ENCODE measurements around the gene SNCB.
A peak's percentile ranks its signal among the peaks of the same experiment; 100 is the strongest.

Gene SNCB

DNA sequence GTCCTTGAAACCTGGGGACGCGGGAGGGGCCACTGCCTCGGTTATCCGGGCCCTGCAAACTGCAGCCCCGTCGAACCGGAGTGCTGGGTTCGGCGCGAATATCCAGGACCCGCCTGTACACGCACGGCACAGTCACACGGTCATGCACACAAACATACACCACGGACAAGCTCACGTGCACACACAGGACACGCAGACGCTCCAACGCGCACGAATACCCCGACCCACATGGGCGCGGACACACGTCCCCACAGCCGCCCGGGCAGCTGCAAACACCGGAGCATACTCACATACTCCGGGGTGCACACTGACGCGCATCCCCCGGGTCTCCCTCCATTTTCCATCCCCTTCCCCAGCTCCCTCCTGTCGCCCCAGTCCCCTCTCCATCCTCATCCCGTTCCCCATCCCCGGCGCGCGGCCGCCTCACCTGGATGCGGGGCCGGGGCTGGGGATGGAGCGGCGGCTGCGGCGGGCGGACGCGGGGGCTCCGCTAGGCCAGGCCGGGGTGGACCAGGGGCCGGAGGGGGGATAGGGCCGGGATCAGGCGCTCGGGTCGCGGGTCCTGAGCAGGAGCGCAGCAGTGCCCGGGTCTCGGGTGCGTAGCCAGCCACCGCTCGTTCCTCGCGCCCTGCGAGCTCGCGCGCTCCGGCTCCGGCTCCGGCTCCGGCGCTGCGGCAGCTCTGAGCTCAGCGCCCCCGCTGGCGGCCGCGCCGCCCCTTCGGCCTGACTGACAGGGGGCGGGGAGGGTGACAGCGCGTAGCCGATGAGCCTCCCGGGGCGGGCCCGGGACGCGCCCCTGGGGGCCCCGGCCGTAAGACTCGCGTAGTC, at the start of gene SNCB, which contains the start of gene EIF4E1B:
Gene SNCB, minus strand, starts transcription at position 682 of the 828 bp plus-strand sequence. CDS start 880 bp downstream, outside the sequence.
Gene EIF4E1B, plus strand, starts transcription at position 823 of the 828 bp plus-strand sequence. CDS start 12,113 bp downstream, outside the sequence.
- peak; percentile 34 for DNase-seq

GRCh38 chr5:176679365-176680225, 49.3 kb upstream of the SNCB start:
- DNase-seq: no peak

- no peak for DNase-seq
Measured at GRCh38 chr5:176678584-176678983, 48.2 kb upstream of the SNCB start.

DNA sequence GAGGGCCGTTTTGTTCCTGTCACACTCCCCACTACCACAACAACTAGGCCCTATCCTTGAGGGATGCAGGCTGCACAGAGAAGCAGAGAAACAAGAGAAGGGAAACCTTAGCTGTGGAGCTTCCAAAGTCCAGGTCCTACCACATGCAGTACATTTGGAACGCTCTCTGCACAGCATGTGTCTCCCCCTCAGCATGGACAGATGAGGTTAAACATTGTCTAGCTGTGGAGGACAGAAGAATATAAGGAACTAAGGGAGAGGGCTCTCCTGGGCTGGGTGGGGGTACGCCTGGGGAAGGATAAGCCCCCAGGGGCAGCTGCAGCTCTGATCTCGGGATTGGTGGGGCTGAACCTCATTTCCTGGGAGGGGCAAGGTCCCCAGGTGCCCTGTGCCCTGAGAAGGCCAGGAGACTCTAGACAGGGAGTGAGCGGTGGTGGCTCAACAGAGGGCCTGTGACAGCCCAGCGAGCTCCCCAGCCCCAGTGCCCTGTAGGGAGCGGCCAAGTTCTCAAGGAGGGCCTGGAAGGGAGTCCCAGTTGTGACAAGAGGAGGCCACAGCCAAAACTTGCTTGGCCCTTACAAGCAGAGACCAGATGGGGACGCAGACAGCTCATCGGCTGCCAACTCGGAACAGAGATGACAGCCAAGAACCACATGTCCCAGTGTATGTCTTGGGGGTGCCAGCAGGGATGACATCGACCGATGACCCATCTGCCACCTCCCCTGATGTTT, 47.0 kb upstream of the SNCB start:
- no peak for DNase-seq

GRCh38 chr5:176676361-176676824, 46.1 kb upstream of the SNCB start:
- no peak for DNase-seq

GRCh38 chr5:176675676-176676360, 45.5 kb upstream of the SNCB start:
- no peak for DNase-seq

DNA sequence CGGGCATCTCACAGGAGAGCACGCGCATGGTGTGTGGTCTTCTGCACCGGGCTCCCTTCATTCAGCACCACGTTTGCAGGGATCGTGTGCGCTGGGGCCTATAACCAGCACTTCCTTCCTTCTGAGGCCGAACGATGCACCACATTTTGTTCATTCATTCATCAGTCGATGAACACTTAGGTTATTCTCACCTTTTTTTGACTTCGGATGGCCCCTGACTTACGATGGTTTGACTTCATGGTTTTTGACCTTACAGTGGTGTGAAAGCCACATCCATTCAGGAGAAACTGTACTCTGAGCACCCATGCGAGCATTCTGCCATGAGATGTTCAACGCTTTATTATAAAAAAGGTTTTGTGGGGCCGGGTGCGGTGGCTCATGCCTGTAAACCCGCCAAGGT, 44.5 kb upstream of the SNCB start:
- no peak for DNase-seq

DNA sequence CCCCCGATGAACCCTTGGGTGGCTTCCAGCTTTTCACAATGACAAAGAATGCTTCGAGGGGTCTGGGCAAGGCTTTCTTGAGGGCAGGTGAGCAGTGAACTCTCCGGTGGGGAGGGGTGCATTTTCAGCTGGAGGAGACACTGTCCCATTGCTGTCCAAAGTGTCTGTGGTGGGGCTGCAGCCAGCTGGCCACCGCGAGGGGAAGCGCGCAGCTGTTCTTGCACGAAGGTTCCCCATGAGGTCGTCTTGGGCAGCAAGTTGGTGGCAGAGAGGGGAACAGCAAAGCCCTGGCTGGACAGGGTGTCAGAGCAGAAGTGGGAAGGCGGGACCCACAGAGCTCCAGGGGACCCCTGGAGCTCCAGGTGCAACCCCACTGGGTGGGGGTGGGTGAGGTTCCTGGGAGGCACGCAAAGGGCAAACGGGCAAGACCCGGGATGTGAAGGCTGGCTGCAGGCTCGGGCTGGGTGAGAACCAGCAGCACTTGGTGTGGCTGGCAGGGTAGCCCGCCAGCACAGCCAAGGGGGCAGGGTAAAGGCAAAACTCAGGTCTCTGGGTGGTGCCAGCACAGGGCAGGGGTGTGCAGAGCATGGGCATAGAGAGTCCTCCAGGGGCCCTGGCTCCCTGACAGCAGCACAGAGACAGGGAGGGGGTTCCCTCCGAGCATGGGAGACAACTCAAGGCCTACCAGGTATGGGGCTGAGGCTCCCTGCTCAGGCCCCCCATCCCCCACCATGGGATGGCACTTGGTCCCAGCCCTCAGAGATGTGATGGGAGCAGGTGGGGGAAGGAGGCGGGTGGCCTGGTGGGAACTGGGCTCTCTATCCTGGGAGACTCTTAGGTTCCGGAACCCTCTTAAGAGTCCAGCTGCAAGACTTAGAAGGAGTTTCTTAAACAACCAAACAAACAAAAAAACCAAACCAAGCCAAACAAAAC, 43.6 kb upstream of the SNCB start:
- DNase-seq: no peak

DNA sequence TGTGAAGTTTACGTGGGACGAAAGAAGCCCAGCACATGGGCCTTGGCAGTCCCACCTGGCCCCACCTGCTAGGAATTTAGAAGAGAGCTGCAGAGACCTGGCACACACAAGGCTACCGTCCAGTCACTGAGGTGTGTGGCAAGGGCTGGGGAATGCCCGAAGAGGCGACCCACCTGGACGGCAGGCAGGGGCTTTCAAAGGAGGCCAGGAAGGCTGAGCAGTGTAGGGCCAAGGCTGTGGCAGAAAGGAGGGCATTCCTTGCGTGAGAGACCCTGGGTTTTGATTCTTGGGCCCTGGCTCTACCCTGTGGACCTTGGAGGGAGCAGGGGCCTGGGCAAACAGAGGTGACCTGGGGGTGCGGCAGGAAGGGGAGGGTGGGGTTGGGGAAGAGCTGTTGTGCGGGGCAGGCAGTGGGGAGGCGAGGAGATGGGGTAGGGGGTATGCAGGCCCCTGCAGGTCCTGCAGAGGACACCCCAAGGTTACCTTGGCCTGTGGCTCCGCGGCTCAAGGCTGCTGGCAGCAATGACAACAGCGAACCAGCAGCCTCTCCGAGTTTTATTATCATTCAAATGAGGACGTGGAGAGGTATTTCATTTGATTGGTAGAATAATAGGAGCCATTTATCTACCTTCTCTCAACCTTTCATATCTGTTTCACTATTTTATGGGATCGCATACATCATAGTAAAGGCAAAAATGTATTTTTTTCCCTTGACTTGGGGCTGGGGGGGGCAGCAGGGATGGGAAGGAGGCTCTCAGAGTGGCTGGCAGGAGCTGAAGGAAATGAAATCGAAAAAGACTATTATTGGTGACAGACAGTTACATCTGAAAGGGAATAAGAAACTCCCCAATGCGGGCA, 41.8 kb upstream of the SNCB start:
- no peak for DNase-seq

DNA sequence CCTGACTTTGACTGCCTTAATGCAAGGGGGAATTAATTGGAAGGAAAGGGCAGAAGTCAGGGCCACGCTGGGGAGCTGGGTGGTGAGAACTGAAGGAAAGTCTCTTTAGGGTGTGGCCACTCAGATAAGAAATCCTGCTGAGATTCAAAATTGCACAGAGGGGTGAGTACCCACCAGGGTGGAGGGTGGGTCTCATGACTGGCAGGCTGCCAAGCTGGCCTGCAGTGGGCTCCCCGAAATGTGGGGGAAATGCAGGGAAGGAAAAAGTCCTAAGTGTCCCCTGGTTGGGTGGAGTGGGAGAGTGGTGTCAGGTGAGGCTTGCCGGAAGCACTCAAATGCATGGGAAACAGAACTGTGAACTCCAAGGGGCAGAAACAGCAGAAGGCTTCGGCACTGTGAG, 41.1 kb upstream of the SNCB start:
- DNase-seq: no peak

DNA sequence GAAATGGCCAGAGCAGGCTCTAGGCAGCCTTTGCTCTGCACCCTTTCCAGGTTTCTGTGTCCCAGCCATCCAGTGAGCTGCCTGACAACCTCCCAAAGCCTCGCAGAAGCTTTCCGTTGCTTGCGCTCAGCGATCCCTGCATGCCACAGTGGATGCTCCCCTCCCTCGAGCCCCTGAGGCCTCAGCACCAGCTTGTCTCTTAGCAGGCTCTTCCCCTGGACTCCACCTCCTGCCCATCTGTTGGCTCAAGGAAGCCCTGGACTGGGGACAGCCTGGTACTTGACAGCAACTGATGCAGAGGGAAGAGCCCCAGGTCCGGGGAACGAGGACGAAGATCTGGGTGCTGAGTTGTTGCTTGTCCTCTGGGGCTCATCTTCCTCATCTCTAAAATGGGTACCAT, 40.1 kb upstream of the SNCB start:
- DNase-seq: no peak

DNA sequence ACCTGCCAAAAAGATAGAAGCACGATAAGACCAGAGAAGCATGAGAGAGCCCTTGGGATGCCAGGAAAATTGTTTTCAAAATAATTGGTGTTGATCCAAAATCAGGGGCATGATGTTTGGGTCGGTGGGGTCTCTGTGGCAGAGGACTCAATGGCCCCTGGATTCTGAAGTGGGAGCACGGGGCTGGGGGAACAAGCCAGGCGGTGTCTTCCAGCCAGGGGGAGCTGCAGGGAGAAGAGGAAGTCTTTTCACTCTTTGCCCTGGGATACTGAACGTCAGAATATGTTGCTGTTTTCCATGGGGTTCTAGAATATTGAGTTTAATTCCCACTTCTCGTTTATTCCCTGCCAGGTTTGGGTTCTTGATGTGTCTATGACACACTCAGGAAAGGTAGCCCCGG, 37.3 kb upstream of the SNCB start:
- DNase-seq: no peak

GRCh38 chr5:176665517-176665916, 35.2 kb upstream of the SNCB start:
- DNase-seq: no peak

DNA sequence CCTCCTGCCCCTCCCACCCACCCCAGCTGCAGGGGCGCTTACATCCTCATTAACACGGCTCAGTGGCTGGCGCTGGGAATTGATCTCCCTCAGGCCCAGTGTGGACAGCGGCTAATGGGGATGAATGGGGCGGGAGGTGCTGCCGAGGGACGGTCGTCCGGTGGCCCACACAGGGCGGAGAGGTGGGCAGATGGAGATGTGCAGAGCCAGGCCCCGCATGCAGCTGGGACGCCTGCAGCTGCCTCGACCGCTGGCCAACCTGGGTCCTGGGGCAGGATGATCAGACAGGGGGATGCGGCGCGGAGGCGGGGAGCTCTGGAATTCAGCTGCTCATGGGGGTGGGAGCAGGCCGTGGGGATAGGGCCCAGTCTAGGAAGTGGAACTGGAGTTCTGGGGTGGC, 34.6 kb upstream of the SNCB start:
- DNase-seq: no peak

DNA sequence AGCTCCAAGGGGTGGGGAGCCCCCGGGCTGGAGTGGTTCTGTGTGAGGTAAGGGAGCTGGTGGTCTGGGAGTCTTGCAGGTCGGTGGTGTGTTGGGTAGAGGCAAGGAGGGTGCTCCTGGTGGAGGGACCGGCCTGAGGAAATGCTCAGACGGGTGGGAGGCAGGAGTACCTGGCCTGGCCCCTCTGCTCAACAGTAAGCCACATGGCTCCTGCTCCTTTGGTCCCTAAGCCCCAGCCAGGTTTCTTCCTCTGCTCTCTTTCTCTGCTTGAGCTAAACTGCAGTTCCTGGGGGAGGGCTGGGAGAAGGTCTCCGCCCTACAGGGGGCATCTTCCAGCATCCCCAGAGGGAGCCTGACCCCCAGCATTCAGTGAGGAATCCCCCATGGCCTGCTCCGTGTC, 34.1 kb upstream of the SNCB start:
- no peak for DNase-seq

- no peak for DNase-seq
Measured at GRCh38 chr5:176663566-176663965, 33.2 kb upstream of the SNCB start.

DNA sequence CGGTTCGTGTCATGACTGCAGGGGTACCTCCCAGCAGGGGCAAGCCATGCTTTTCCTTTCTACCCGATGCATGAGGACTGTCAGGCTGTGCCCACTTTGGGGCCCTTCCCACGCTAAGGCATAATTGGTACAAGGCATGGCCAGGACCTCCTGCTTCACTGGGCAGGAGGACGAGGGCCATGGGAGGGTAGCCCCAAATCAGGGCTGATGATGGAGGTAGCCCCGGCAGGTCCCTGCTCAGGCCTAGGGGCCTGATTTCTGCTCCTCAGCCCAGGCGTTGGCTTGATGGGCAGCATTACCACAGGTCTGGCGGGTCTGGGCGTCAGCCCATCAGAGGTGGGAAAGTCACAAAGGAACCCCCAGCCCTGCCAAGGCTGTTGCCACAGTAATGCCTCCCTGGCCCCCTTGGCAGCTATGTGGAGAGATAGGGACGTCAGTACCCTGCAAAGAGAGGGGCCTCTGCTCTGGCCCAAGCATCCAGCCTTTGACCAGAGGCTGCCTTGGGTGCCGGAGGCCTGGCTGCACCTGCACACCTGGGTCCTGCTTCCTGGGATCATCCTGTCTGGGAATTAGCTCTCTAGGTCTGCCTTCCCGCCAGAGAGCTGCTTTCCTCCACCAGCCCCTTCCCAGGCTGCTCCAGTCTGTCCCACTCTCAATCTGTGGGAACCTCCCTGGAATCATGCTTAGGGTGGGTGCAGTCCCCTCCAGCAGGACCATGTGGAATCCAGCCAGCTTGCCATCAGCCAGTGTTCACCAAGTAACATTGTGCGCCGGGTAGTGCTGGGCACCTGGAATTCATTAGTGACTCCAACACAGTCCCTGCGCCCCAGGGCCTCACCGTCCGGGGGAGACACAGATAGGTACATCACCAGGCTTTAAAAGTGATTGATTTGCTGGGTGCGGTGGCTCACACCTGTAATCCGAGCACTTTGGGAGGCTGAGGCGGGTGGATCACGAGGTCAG, 32.3 kb upstream of the SNCB start:
- no peak for DNase-seq

- DNase-seq: no peak
Measured at GRCh38 chr5:176661676-176662075, 31.3 kb upstream of the SNCB start.

All from NCI-H510A (cell line).